HG03103 (cell line): ENCODE results near the gene JAGN1.
"Not testable (repeated sequence)": the region's sequence is repeated elsewhere in the genome, so short reads cannot be mapped to it uniquely, and the experiment has no call there.

Source experiments
- ATAC-seq: cut with Tn5 transposase; IDR thresholded peaks from one replicate; pipeline ENCODE4 v1.9.1; 2021; ENCODE audit warnings: low read depth; ENCODE audit not compliant: unreplicated experiment

The JAGN1 gene

GRCh38 chr3:9896755-9897407 lies 6.5 kb downstream of the JAGN1 start:
- not testable (repeated sequence) for ATAC-seq

GRCh38 chr3:9897408-9898372 lies 7.3 kb downstream of the JAGN1 start:
- no peak for ATAC-seq

- ATAC-seq, result no peak
These were observed 8.2 kb downstream of the JAGN1 start for GRCh38 chr3:9898467-9899241.

GRCh38 chr3:9899289-9899791 lies 8.9 kb downstream of the JAGN1 start:
- ATAC-seq, result no peak

- not testable (repeated sequence) for ATAC-seq
These were observed 10.6 kb downstream of the JAGN1 start for GRCh38 chr3:9900965-9901415.

- no peak for ATAC-seq
These were observed 11.6 kb downstream of the JAGN1 start for GRCh38 chr3:9901967-9902366.

GRCh38 chr3:9902372-9903237 lies 12.2 kb downstream of the JAGN1 start, which contains the start of gene IL17RE:
TSS of gene IL17RE (plus strand) at chr3:9902848. CDS start at chr3:9902933, 85 bp downstream.
- ATAC-seq, result no peak

GRCh38 chr3:9903238-9903624 lies 12.8 kb downstream of the JAGN1 start:
- ATAC-seq, result no peak

- ATAC-seq, result no peak
These were observed 13.5 kb downstream of the JAGN1 start for GRCh38 chr3:9903904-9904303.

GRCh38 chr3:9906480-9906879 lies 16.1 kb downstream of the JAGN1 start:
- ATAC-seq, result no peak

GRCh38 chr3:9908286-9908685 lies 17.9 kb downstream of the JAGN1 start:
- no peak for ATAC-seq

- ATAC-seq, result no peak
These were observed 19.0 kb downstream of the JAGN1 start for GRCh38 chr3:9909221-9910013.

GRCh38 chr3:9911863-9912262 lies 21.5 kb downstream of the JAGN1 start:
- ATAC-seq, result no peak

GRCh38 chr3:9912294-9912935 lies 22.0 kb downstream of the JAGN1 start:
- no peak for ATAC-seq

- ATAC-seq, result no peak
These were observed 23.2 kb downstream of the JAGN1 start for GRCh38 chr3:9913601-9914000.

- ATAC-seq, result no peak
These were observed 23.6 kb downstream of the JAGN1 start for GRCh38 chr3:9914011-9914410.

- ATAC-seq, result peak; percentile 45
These were observed 24.3 kb downstream of the JAGN1 start for GRCh38 chr3:9914559-9915253.
